HuH-7.5 (cell line): Measurements from ENCODE around the gene CREB3L1.

ENCODE experiments used
- DNase-seq: peaks from one replicate; pipeline ENCODE4 v3.0.0; 2011; ENCODE audit warnings: low spot score

The CREB3L1 gene

GRCh38 chr11:46345131-46345597 lies 67.7 kb downstream of the CREB3L1 start:
- DNase-seq: no peak

DNA sequence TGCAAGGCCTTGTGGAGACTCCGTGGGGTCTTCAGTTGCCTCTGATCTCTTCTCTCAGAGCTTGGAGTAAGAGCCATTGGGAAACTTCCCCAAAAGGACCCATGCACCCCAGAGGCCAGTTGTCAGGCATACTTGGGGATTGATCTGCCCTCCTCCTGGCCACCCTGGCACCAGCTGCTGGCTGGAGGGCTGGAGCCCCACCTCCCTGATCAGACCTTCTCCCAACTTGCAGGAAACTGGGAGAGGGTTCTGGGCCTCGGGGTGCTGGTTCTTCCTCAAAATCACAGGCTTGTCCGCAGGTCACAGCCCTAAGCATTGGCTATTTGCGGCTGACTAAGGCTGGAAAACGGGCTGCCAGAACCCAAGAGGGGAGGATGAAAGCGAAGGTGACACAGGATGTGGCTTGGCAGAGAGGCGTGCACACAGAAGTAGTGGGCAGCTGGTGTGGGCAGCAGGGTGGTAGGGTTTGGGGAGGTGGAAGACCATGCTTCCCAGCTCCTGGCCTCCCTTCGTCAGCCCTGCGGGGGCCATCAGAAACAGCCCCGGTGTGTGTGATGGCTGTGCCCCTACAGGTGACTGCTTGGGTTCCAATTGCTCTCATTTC lies 68.5 kb downstream of the CREB3L1 start:
- no peak for DNase-seq

GRCh38 chr11:46346886-46347636 lies 69.6 kb downstream of the CREB3L1 start, which contains the start of gene DGKZ:
Gene DGKZ (plus strand): TSS chr11:46347463. CDS start chr11:46347660, 197 bp downstream.
- DNase-seq: peak; percentile 85

GRCh38 chr11:46347637-46348311 lies 70.3 kb downstream of the CREB3L1 start:
- no peak for DNase-seq

DNA sequence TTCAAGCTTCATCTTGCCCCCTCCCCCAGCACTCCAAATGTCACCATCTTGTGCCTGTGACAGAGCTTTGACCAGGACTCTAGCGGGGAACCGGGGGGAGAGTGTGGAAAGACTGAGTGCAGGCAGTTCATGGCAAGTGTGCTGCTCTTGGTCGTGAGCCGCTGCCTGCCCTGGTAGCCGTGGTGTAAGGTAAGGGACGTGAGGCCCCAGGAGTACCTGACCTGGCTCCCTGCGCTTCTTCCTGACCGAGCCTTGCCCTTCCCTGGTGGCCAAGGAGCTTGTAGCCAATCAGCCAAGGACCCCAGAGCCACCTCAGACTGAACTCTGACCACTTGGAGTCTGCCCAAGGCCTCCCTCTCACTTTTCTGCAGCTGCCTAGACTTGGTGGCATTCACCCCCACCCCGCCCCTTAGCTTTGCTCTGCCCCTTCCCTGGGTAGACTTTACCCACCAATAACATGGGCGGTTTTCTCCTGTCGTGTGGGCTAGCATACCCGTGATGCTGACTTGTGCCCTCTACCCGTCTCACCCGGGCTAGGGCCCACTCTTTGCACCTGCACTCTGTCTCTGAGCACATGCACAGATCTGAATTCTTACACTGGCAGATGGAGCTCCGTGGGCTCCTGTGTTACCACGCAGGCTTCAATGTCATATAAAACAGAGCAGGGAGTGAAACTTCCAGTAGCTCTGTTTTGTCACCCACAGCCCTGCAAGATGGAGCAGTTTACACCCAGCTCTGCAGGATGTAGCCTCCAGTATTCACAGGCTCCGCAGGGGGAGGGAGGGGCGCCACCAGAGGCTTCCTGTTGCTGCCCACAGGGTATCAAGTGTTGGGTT lies 71.3 kb downstream of the CREB3L1 start:
- no peak for DNase-seq

- no peak for DNase-seq
Measured at GRCh38 chr11:46350695-46351094, 73.2 kb downstream of the CREB3L1 start.

DNA sequence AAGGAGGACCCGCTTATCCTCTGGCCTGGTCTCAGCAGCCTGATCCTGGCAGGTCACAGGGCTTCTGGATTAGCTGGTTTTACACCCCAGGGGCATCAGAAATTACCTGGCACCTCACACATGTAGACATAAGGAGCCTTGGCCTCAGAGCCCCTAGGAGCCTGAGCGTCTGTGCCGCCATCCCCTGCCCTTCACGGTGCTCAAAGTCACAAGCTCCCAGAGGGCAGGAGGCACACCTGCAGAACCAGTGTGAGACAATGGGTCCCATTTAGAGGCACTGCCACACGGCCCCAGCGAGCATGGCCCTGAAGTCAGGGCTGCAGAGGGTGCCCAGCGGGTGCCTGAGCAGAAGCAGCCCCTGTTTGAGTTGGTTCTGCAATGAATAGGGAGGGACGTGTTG lies 73.7 kb downstream of the CREB3L1 start:
- DNase-seq: no peak

- no peak for DNase-seq
Measured at GRCh38 chr11:46351606-46352005, 74.1 kb downstream of the CREB3L1 start.

GRCh38 chr11:46352063-46352841 lies 74.8 kb downstream of the CREB3L1 start:
- DNase-seq: no peak

DNA sequence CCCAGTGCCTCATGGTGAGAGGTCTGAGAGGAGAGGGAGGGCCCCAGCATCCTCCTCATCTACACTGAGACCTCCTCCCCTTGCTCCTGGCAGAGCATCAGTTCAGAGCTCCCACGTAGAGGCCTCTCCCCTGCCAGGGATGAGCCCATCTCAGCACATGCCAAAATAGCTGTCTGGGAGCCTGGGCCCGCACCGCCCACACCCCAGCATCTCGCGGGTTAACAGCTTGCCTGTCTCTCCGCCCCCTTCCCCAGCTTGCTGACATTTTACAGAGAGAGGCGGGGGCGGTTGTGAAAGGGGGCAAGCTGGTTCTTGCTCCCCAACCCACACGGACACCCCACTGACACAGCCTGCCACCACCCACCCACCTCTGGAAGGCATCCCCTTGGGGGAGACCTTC lies 76.2 kb downstream of the CREB3L1 start:
- DNase-seq: no peak

GRCh38 chr11:46356924-46357482 lies 79.5 kb downstream of the CREB3L1 start:
- no peak for DNase-seq

- no peak for DNase-seq
Measured at GRCh38 chr11:46357483-46357936, 80.0 kb downstream of the CREB3L1 start.

DNA sequence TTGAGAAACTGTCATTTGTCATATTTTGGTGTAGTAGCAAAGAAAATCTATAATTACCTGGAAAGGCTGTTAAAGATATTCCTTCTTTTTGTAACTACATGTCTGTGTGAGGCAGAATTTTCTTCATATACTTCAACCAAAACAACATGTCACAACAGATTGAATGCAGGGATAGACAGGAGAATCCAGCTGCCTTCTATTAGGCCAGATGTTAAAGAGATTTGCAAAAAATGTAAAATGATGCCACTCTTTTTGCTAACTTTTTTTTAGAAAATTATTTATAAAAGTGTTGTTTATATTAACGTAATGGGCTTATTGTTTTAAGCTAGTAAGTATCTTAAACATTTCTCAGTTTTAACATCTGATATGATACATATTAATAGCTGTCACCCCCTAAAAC lies 82.5 kb downstream of the CREB3L1 start:
- no peak for DNase-seq

DNA sequence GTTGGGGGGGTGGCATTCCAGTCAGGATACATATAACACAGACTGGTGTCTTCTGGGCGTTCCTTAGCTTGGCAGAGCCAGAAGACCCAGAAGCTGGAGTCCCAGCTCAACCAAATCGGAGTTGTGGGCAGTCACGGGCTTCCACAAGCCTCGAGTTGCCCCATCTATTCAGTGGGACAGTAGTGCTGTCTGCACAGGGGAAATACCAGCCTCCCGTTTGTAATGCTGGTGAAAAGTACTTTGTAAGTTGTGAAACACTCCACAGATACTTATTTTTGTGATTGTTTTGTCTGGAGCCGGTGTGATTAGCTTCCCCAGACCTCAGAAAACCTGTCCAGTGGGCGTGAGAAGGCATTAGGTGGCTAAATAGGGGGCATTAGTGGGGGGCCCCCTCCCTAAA lies 83.4 kb downstream of the CREB3L1 start:
- no peak for DNase-seq

GRCh38 chr11:46361283-46362155 lies 84.1 kb downstream of the CREB3L1 start:
- DNase-seq: no peak

DNA sequence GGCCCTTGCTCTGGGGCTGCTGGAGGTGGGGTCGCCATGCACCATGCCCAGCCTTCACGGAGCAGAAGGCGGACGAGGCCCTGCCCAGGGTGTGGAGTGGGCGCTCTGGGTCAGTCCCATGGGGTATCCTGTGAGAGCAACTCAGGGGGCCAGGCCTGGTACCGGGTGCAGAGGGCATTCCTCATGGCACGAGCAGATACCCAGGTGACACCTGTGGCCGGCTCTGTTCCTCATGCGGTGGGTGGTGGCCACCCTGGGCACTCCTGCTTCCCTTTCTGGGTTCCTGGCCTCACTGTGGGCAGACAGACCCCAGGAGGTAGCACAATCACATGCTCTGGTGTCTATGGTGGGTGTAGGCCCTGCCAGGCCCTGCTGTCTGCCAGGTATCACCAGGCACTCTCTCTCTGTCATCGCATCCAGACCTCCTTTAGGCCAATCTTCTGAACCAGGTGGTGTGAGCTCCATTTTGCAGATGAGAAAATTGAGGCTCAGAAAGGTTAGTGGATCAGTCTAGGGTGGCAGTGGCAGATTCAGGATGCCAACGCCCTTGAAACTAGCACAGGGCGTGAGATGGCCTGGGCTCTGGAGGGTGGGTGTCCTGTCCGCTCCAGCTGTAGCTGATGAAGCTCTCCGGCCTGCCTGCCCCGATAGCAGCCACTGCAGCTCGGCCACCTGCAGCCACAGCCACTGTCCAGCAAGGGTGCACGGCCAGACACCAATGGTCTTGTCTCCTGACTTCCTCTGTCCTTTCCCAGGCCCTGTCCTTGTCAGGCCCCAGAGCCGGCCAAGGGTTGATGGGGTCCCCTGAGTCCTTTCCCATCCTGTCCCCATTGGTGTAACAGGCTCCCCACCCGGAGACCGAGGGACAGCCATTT lies 84.9 kb downstream of the CREB3L1 start:
- no peak for DNase-seq

- no peak for DNase-seq
Measured at GRCh38 chr11:46363031-46363407, 85.6 kb downstream of the CREB3L1 start.

DNA sequence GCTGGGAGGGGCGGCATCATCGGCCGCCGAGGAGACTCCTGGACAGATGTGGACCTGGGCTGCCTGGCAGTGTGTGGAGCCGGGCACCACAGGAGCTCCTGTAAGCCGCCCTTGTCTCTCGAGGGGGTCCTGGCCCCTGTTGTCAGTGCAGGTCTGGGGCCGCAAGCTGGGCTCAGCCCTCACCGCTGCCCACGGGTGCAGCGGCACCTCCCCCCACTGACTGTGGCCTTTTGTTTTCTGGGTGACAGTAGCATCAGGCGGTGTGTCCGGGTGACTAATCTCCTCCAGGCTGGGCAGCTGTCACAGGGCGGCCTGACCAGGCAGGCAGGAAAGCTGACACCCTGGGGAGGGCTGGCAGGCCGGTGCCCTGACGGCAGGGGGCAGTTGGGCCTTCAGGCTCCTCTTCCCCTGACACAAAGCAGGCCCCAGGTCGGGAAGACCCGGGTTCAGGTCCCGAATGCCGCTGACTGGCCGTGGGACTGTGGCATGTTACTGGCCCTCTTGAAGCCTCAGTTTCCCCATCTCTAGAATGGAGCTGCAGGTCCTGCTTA lies 86.1 kb downstream of the CREB3L1 start:
- DNase-seq: peak; percentile 40

GRCh38 chr11:46364056-46364455 lies 86.6 kb downstream of the CREB3L1 start:
- no peak for DNase-seq
